Activated T-cell treated with anti-CD3 and anti-CD28 coated beads, Interleukin-2, amount 50 U/mL, for 4 hours (primary cell): ENCODE data around the gene ASB13. TPM values are rescaled to one million over a fixed set of nuclear protein-coding genes. Genes with fewer than 3 reads are reported as not detected.

Source experiments
- ATAC-seq, 2 donors: fragments of 200-7000 bp; cut with Tn5 transposase; one replicate each; pipeline ENCODE4 v1.10.0; 2021
- DNase-seq: peaks from one replicate; pipeline ENCODE4 v3.0.0-alpha.2; 2020
- H3K27me3 Mint-ChIP-seq: one replicate; pipeline ENCODE4 v1.8.0; 2021; ENCODE audit warnings: low read depth, mixed read lengths
- H3K36me3 Mint-ChIP-seq: one replicate; pipeline ENCODE4 v1.8.0; 2022; ENCODE audit warnings: mixed read lengths; ENCODE audit not compliant: insufficient read depth
- H3K4me1 Mint-ChIP-seq: one replicate; pipeline ENCODE4 v1.8.0; 2021; ENCODE audit warnings: low read depth, mixed read lengths
- H3K4me3 Mint-ChIP-seq: one replicate; pipeline ENCODE4 v1.8.0; 2021; ENCODE audit warnings: mild to moderate bottlenecking, moderate library complexity, mixed read lengths
- H3K9me3 Mint-ChIP-seq: one replicate; pipeline ENCODE4 v1.8.0; 2021; ENCODE audit warnings: mixed read lengths
- total RNA-seq, 3 donors: library from RNA; stranded (reverse); gene quantifications; one replicate each; pipeline ENCODE4 v1.2.1, GENCODE V29; 2021

ASB13 gene
- total RNA-seq, 3 donors from 2014 or later: 7.4 to 15.3 (median 8.0) TPM

DNA sequence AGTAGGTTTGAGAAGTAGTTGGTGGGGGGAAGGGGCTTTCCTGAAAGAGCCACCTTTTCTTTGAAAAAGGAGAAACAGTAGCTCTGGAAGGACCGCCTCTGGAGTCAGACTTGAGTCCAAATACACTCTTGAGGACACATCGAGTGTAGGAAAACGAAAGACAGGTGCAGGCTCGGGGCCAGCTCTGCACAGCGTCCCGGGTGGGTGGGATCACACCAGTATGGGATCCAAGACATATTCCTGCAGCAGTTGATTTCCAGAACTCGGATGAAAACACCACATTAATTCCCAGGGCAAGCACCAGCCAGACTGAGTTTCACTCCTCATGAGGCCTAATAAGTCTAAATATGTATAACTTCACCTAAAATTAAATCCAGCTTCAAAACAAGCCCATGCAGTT, 61.4 kb downstream of the ASB13 start:
- ATAC-seq (no peak), DNase-seq (no peak)
- Mint-ChIP-seq H3K36me3 (no peaks in the 10 kb centered on the region), H3K27me3 (peaks cover 7% of the 10 kb centered on the region), H3K4me1 (no peaks in the 10 kb centered on the region), H3K9me3 (peaks cover 4% of the 10 kb centered on the region), H3K4me3 (no peak overlapping the region)

DNA sequence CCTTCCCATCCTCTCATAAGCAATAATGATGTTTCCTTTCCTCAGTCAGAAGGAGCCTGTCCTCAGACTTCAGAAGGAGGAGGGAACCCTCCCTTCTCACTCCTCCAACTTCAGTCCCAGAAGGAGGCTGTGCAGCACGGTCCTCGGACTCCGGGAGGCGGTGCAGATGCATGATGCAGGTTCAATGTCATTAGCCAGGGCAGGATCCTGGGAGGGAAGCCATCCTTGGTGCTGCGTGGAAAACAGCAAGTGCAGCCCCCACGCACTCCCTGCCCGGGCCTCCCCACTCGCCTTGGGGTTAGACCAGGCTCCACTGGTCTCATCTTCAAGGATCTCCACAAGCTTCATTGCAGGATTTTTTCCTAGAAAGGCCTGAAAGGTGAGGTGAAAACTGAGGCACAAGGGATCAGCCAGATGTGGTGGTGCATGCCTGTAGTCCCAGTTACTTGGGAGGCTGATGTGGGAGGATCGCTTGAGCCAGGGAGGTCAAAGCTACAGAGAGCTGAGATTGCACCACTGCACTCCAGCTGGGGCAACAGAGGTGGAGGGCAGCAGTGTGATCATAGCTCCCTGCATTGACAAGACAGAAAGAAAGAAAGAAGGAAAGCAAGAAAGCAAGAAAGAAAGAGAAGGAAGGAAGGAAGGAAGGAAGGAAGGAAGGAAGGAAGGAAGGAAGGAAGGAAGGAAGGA, 62.0 kb downstream of the ASB13 start:
- Mint-ChIP-seq H3K36me3 (no peaks in the 10 kb centered on the region), H3K27me3 (peaks cover 7% of the 10 kb centered on the region), H3K4me1 (no peaks in the 10 kb centered on the region), H3K4me3 (no peak overlapping the region), H3K9me3 (peaks cover 4% of the 10 kb centered on the region)
- ATAC-seq: no peak
- no peak for DNase-seq

DNA sequence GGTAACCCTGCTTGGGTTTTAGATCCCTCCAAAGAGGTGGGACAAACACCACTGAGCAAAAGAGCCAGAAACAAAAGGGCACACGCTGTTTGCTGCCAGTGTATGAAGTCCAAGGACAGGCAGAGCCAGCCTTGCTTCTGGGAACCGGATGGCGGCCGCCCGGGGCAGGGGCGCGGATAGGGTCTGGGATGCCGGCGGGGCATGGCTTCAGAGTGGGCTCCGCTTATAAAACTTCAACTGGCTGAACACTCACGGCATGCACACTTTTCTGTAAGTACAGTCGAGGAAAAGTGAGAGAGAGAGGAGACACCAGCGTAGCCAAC, 62.6 kb downstream of the ASB13 start:
- no peak for DNase-seq
- ATAC-seq: no peak
- no peak overlapping the region for H3K4me3 Mint-ChIP-seq
- H3K4me1 Mint-ChIP-seq: no peaks in the 10 kb centered on the region
- H3K27me3 Mint-ChIP-seq: peaks cover 7% of the 10 kb centered on the region
- peaks cover 4% of the 10 kb centered on the region for H3K9me3 Mint-ChIP-seq
- no peaks in the 10 kb centered on the region for H3K36me3 Mint-ChIP-seq

DNA sequence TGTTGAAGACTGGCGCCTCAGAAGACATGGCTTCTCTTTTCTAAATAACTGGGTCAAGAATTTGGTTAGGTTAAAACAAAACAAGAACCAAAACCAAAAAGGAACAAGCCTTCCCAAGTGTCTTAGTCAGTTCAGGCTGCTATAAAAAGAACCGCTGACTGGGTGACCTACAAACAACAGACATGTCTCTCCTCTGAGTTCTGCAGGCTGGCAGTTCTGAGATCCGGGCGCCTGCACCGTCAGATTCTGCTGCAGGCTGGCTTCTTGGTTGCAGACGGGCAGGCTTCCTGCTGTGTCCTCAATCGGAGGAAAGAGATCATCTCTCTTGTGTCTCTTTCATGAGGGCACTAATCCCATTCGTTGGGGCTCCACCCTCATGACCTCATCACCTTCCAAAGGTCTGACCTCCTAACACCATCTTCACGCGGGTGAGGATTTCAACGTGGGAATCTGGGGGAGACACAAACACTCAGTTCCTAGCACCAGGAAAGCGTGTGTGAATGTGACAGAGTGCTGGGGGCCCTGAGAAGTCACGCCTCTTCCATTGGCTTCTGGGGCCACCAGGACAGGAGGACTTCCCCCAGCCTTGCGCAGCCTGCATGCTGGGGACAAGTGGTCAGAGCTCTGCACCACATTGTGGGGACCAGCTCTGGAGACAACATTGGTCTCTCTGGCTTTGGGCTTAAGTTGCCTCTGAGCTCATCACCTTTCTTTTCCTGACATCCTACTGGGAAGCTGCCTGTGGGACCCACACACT, 63.1 kb downstream of the ASB13 start:
- no peaks in the 10 kb centered on the region for H3K4me1 Mint-ChIP-seq
- H3K36me3 Mint-ChIP-seq: no peaks in the 10 kb centered on the region
- DNase-seq (no peak), ATAC-seq (no peak)
- H3K27me3 Mint-ChIP-seq: peaks cover 3% of the 10 kb centered on the region
- peaks cover 4% of the 10 kb centered on the region for H3K9me3 Mint-ChIP-seq
- H3K4me3 Mint-ChIP-seq: no peak overlapping the region

DNA sequence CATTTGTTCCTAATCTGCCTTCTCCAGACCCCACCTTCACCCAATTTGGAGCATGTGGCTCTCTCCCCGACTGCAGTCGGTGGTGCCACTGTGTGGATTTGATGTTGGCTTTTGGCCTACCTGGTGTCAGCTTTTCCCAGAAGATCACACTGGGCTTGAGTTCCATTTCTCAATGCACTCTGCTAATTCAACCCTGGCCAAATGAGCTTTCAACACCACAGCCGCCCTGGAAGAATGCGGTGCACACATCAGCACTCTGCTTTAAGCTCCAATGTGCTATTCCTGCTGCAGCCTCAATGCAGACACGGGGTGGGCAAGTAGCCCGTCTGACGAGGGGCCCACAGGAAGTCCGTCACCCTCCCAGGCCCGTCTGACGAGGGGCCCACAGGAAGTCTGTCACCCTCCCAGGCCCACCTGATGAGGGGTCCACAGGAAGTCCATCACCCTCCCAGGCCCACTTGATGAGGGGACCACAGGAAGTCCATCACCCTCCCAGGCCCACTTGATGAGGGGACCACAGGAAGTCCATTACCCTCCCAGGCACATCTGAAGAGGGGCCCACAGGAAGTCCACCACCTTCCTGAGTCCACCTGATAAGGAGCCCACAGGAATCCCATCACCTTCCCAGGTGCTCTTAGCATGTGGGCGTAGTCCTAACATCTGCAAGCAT, 64.4 kb downstream of the ASB13 start:
- Mint-ChIP-seq H3K27me3 (no peaks in the 10 kb centered on the region), H3K4me1 (no peaks in the 10 kb centered on the region), H3K9me3 (peaks cover 4% of the 10 kb centered on the region), H3K36me3 (no peaks in the 10 kb centered on the region), H3K4me3 (no peak overlapping the region)
- ATAC-seq: no peak
- DNase-seq: no peak

DNA sequence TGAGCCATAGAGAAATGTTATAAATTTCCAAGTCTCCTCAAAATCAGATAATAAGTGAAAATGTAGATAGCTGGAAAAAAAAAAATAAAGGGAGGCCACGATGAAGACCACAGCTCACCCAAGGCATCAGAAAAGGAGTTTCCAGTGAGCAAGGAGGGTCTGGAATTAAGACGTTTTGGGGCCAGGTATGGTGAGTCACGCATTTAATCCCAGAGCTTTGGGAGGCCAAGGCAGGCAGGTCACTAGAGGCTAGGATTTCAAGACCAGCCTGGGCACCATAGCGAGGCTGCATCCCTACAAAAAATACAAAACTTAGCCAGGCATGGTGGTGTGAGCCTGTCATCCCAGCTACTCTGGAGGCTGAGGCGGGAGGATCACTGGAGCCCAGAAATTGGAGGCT, 65.5 kb downstream of the ASB13 start:
- DNase-seq: no peak

DNA sequence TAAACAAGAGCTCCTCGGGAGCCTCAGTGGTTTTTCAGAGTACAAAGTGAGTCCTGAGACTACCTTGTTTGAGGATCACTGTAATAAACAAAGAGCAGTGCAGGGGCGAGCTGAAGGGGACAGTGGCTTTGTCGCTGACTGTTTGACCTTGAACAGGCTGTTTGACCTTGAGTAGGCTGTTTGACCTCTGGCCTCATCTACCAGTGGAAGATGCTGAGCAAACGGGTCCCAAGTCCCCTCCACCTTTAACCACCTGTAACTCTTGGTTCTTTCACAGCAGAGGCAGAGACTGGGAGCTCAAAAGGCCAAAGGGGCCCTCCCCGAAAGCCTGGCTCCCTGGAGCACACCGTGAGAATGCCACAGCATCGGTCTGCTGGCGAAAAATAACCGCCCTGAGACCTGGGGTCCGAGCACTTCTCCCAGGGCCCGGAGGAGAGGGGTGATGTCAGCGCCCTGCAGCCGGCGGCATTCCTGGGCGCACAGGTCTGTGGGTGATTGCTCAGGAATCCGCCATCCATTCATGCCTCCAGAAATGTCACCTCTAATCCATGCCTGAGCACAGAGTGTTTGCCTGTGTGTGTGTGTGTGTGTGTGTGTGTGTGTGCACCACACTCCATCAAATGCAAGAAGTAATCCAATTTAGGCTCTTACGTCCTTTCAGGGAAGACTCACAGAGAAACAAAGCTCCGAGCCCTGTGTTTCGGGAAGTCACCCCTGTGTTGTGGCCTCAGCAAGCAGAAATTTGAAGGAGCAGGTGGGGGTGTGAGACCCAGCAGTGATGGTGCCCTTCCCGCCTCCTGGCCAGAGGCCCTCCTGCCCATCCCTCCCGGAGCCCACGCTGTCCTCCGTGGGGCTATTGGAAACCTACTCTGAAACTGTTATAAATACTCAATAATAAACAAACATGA, 66.5 kb downstream of the ASB13 start:
- Mint-ChIP-seq H3K4me3 (no peak overlapping the region), H3K4me1 (no peaks in the 10 kb centered on the region), H3K27me3 (peaks cover 4% of the 10 kb centered on the region), H3K36me3 (no peaks in the 10 kb centered on the region), H3K9me3 (peaks cover 4% of the 10 kb centered on the region)
- ATAC-seq (no peak), DNase-seq (no peak)

More for the DNA sequence above, 65.5 kb downstream of the ASB13 start:
- H3K4me1 Mint-ChIP-seq: no peaks in the 10 kb centered on the region
- no peaks in the 10 kb centered on the region for H3K36me3 Mint-ChIP-seq
- peaks cover 4% of the 10 kb centered on the region for H3K9me3 Mint-ChIP-seq
- H3K27me3 Mint-ChIP-seq: no peaks in the 10 kb centered on the region
- H3K4me3 Mint-ChIP-seq: no peak overlapping the region
- no peak for ATAC-seq

DNA sequence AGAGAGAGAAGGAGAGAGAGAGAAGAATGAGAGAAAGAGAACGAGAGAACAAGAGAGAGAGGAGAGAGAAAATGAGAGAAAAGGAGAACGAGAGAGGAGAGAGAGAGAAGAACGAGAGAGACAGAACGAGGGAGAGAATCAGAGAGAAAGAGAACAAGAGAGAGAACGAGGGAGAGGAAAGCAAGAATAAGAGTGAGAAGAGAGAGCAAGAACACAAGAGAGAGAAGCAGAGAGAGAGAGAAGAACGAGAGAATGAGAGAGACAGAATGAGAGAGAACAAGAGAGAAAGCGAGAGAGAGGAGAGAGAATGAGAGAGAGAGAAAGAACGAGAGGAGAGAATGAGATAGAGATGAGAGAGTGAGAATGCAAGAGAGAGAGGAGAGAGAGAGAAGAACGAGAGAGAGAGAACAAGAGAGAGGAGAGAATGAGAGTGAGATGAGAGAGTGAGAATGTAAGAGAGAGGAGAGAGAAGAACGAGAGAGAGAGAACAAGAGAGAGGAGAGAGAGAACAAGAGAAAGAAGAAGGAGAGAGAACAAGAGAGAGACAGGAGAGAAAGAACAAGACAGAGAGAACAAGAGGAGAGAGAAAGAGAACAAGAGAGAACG, 68.2 kb downstream of the ASB13 start:
- no peaks in the 10 kb centered on the region for H3K36me3 Mint-ChIP-seq
- DNase-seq (no peak), ATAC-seq (no peak)
- H3K4me1 Mint-ChIP-seq: no peaks in the 10 kb centered on the region
- H3K27me3 Mint-ChIP-seq: peaks cover 9% of the 10 kb centered on the region
- H3K9me3 Mint-ChIP-seq: peaks cover 4% of the 10 kb centered on the region
- no peak overlapping the region for H3K4me3 Mint-ChIP-seq

DNA sequence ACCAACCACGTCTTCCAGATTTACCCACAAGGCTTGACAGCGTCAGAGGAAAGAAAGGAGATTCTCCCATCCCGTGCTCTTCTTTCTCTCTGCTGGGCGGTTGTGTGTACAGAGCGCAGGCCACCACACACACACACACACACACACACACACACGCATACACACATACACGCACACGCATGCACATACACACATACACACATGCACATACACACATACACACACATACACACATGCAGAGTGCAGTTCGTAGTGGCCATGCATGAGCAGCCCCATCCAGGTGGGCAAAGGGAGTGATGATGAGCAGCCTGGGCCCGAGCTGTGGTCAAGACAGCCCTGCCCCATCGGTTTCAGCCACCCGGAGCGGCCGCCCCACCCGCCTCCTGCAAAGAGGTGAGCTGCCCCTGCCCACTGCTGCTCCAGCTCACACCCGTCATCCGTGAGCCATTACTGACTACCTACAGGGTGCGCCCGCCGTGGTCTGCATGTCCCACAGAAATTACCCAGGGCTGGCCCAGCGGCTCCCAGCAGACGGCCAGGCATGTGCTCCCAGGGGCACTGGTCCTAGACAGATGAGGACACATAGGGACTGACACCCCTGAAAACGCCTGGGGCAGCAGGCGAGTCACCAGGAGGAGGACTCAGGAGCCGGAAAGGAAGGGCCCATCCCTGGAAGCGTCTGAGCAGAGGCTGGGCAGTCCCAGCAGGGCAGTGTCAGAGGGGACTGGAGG, 69.6 kb downstream of the ASB13 start:
- Mint-ChIP-seq H3K4me3 (no peak overlapping the region), H3K36me3 (no peaks in the 10 kb centered on the region), H3K27me3 (peaks cover 19% of the 10 kb centered on the region), H3K9me3 (no peaks in the 10 kb centered on the region), H3K4me1 (no peaks in the 10 kb centered on the region)
- DNase-seq (no peak), ATAC-seq (no peak)

DNA sequence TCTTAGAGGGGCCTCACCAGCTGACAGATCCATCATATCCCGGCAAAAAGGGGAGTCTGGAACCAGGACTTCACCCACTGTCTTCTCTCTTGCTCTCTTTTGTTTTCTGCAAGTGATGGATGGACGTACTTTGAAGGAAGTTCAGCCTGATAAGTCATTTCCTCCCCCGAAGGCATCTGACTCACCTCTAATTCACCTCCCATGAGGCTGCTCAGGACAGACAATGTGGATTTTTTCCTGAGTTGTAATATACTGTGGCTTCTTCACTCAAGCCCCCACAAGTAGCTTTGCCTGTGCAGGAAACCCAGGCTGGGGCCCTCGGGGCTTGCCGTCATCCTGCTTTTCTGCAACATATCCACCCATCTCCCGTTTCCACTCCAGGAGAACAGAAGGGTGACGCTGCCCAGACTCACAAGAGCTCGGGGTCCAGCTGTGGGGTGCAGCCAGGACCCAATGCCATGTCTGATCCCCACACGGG, 70.4 kb downstream of the ASB13 start:
- Mint-ChIP-seq H3K4me3 (no peak overlapping the region), H3K4me1 (no peaks in the 10 kb centered on the region), H3K9me3 (no peaks in the 10 kb centered on the region), H3K36me3 (no peaks in the 10 kb centered on the region), H3K27me3 (peaks cover 19% of the 10 kb centered on the region)
- DNase-seq (no peak), ATAC-seq (peak; percentile 38 to 58)

DNA sequence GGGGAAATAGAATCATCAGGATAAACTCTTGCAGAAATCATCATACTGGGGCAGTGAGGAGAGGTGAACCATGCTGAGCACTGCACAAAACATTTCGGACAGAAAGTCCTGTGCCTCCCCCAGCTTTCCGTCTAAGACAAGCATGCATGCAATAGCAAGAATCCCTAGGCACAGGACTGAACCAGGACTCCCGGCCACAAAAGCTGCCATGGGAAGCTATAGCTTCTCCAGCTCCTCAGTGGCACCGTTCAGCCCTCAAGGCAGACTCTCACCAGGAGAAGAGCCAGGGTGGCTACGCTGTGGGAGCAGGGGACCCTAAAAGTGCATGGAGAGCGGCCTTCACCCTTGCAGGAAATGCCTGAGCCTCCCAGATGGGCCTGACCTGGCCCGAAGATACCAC, 70.8 kb downstream of the ASB13 start:
- DNase-seq (no peak), ATAC-seq (no peak)
- Mint-ChIP-seq H3K27me3 (peaks cover 20% of the 10 kb centered on the region), H3K4me1 (no peaks in the 10 kb centered on the region), H3K9me3 (no peaks in the 10 kb centered on the region), H3K4me3 (no peak overlapping the region), H3K36me3 (no peaks in the 10 kb centered on the region)

DNA sequence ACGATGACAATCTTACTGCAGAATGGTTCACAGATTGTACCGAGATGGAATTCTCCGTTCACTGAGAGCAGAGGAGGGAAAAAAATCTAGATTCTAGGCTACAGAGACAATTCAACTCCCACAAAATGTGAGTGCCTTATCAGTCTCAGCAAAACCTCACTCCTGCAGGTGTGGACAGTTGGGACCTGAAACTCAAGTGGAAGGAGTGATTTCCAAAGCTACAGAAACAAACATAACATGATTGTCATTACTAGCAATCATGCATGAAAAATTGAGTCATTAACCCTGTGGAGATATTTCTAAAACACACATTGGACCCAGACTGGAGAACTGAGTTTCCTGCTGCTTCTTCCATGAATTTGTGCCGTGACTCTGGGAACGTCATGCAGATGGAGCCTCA, 71.3 kb downstream of the ASB13 start:
- no peaks in the 10 kb centered on the region for H3K36me3 Mint-ChIP-seq
- peaks cover 21% of the 10 kb centered on the region for H3K27me3 Mint-ChIP-seq
- no peak overlapping the region for H3K4me3 Mint-ChIP-seq
- H3K4me1 Mint-ChIP-seq: no peaks in the 10 kb centered on the region
- DNase-seq (no peak), ATAC-seq (no peak)
- no peaks in the 10 kb centered on the region for H3K9me3 Mint-ChIP-seq

DNA sequence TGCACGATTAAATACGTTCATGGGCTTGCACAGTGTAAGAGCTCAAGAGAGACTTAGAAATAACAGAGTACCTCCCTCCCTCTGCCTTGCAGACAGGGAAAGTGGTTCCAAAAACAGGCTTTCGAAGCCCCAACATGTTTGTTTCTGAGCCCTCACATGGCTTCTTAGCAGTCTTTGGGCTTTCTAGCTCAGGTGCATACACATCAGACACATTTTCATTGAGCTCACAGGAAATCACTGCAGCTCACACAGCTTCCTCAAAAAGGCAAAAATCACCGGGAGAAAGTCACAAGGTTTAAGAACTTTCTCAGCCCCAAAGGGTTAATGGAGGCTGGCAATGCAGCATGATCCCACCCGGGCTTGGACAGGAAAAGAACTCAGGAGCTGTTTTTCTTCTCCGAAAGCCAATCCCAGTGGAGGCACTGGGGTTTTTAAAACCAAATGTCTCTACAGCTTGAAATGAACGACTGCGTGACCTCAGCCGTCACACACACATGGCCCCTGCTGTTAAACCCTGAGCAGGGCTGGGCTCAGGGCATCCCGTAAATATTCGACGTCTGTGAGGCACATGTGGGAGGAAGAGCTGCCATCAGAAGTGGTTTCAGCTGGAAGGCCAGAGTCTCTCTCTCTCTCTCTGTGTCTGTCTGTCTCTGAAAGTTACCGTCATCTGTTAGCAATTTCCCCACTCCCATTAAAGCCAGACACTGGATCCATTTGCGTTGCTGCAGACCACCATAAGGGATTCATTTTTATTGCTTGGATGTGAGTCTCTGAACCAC, 71.9 kb downstream of the ASB13 start:
- Mint-ChIP-seq H3K27me3 (peaks cover 21% of the 10 kb centered on the region), H3K4me1 (no peaks in the 10 kb centered on the region), H3K36me3 (no peaks in the 10 kb centered on the region), H3K4me3 (no peak overlapping the region), H3K9me3 (no peaks in the 10 kb centered on the region)
- no peak for DNase-seq
- ATAC-seq: no peak
